HG03571 (cell line): ENCODE results near the gene NAA16.
"Not testable (repeated sequence)": the region's sequence is repeated elsewhere in the genome, so short reads cannot be mapped to it uniquely, and the experiment has no call there.

ENCODE experiments used
- ATAC-seq: cut with Tn5 transposase; IDR thresholded peaks from one replicate; pipeline ENCODE4 v1.9.1; 2021; ENCODE audit not compliant: unreplicated experiment

The NAA16 gene

DNA sequence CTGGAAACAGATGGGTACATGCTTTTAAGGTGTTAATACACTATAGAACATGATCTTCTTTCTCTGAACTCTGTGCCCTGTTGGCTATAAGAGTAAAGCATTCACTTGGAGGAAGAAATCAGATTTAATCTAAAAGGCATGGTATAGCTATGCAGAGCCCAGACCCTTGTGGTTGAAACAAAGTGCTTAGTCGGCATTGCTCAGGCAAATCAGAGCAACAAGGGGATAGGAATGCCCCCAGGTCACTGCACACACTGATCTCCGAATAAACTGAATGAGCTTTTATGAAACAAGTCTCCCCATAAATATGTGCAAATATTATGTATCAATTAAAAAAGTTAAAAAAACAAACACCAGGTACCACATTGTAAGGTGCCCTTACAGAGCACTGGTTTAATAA lies 94.3 kb downstream of the NAA16 start:
- no peak for ATAC-seq

GRCh38 chr13:41407380-41407779 lies 96.3 kb downstream of the NAA16 start:
- no peak for ATAC-seq

DNA sequence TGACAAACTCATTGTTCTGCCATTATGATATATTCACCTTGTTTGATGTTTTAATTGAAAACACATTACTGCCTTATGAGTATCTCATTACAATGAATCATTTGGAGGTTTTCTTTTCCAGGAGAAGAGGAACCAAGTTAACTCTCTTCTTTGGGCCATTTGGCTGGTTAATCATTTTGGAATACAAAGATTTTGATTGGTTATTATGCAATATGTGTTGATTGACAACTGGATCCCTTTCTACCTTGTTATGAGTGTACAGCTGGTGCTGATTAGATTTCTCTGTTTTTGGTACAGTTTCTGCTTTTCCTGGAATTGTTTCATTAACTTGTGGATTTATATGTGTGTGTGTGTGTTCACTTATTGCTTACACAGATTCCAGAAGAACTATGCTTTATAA lies 97.1 kb downstream of the NAA16 start:
- no peak for ATAC-seq

- ATAC-seq, result no peak
Measured at GRCh38 chr13:41408746-41409145, 97.7 kb downstream of the NAA16 start.

DNA sequence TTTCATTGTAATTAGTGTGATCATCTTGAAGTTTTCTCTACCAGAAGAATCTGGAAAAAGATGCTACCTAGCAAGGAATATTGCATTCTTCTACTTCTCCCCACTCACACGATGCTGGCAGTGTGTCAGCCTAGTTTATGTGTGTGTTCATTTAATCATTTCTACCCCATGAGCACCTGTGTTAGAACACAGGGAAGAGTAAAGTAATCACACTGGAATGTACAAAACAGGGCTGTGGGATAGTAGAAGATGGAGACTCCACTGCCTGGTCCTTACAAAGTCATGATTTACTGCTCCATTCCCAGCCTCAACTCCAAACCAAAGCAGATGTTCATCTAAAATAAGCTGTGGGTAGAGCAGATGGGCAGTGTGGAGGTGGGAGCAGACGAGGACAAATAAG lies 98.5 kb downstream of the NAA16 start:
- no peak for ATAC-seq

GRCh38 chr13:41411060-41411459 lies 100.0 kb downstream of the NAA16 start:
- ATAC-seq, result no peak

DNA sequence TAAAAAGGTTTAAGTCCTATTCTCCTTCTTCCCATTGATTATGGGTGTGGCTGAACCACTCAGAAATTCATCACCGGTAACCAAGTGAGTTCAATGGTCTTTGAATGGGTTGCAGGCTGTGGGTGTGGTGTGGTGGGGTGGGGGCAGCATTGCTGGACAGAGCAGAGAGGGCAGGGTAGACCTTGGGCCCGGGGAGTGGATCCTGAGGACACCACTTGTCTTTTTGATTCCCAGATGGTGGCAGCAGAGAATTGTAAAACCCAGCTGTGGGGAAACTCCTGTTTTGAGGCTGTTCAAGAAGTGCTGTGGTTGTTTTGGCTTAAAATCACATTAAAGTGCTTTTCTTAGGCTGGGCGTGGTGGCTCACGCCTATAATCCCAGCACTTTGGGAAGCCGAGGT lies 100.5 kb downstream of the NAA16 start:
- no peak for ATAC-seq

GRCh38 chr13:41413872-41414271 lies 102.8 kb downstream of the NAA16 start:
- no peak for ATAC-seq

GRCh38 chr13:41416276-41416675 lies 105.2 kb downstream of the NAA16 start:
- ATAC-seq, result no peak

GRCh38 chr13:41418027-41418426 lies 107.0 kb downstream of the NAA16 start:
- no peak for ATAC-seq

GRCh38 chr13:41418731-41419130 lies 107.7 kb downstream of the NAA16 start:
- ATAC-seq, result no peak

- ATAC-seq, result no peak
Measured at GRCh38 chr13:41419206-41419605, 108.1 kb downstream of the NAA16 start.

- no peak for ATAC-seq
Measured at GRCh38 chr13:41420146-41420545, 109.1 kb downstream of the NAA16 start.

GRCh38 chr13:41421330-41421729 lies 110.3 kb downstream of the NAA16 start:
- not testable (repeated sequence) for ATAC-seq

DNA sequence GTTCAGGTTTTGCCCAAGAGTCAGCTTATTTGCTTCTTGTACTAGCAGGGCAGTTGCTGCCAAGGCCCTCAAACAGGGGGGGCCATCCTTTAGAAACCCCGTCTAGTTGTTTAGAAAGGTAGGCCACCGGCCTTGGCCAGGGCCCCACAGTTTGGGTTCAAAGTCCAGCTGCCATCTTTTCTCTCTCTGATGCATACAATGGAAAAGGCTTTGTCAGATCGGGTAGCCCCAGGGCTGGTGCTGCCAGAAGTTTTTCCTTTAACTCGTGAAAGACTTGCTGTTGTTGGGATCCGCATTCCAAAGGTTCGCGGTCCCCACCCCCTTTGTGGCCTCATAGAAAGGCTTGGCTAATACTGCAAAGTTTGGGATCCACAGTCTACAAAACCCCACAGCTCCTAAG lies 110.9 kb downstream of the NAA16 start:
- not testable (repeated sequence) for ATAC-seq

GRCh38 chr13:41423259-41423658 lies 112.2 kb downstream of the NAA16 start:
- ATAC-seq, result not testable (repeated sequence)

GRCh38 chr13:41424675-41425074 lies 113.6 kb downstream of the NAA16 start:
- not testable (repeated sequence) for ATAC-seq

- no peak for ATAC-seq
Measured at GRCh38 chr13:41426047-41426446, 115.0 kb downstream of the NAA16 start.
